GM23248 (cell line): Measurements from ENCODE around the gene C17orf50. TPM values are rescaled to one million over a fixed set of nuclear protein-coding genes. Genes with fewer than 3 reads are reported as not detected.

Experiments
- DNase-seq: peaks from one replicate; pipeline ENCODE4 v3.0.0-alpha.2; 2015
- H2AFZ ChIP-seq: fragments of 200-600 bp; sonication (generic); 2 replicates; pipeline ENCODE4 v1.6.1; 2016; ENCODE audit warnings: antibody characterized with exemption
- H3F3A ChIP-seq: fragments of 200-600 bp; sonication (generic); 2 replicates; pipeline ENCODE4 v1.6.1; 2016; ENCODE audit warnings: mild to moderate bottlenecking, antibody characterized with exemption, mixed run types; ENCODE audit not compliant: insufficient read depth
- H3K27ac ChIP-seq: fragments of 200-600 bp; sonication (generic); 2 replicates; pipeline ENCODE4 v1.5.1; 2016; ENCODE audit warnings: mild to moderate bottlenecking
- H3K27me3 ChIP-seq: fragments of 200-600 bp; sonication (generic); replicated peaks from 2 replicates; pipeline ENCODE4 v1.6.1; 2016; ENCODE audit warnings: mild to moderate bottlenecking; ENCODE audit not compliant: insufficient read depth
- H3K36me3 ChIP-seq: fragments of 200-600 bp; sonication (generic); 2 replicates; pipeline ENCODE4 v1.6.1; 2016; ENCODE audit warnings: low read depth, mild to moderate bottlenecking
- H3K4me1 ChIP-seq: fragments of 200-600 bp; sonication (generic); 2 replicates; pipeline ENCODE4 v1.6.1; 2016; ENCODE audit warnings: mild to moderate bottlenecking; ENCODE audit not compliant: insufficient read depth
- H3K4me2 ChIP-seq: fragments of 200-600 bp; sonication (generic); one replicate; pipeline ENCODE4 v1.6.1; 2016; ENCODE audit warnings: mild to moderate bottlenecking; ENCODE audit not compliant: unreplicated experiment
- H3K4me3 ChIP-seq: fragments of 200-600 bp; sonication (generic); 2 replicates; pipeline ENCODE4 v1.5.1; 2016; ENCODE audit warnings: mild to moderate bottlenecking
- H3K79me2 ChIP-seq: fragments of 200-600 bp; sonication (generic); 2 replicates; pipeline ENCODE4 v1.6.1; 2016; ENCODE audit warnings: mild to moderate bottlenecking; ENCODE audit not compliant: insufficient read depth
- H3K9ac ChIP-seq: fragments of 200-600 bp; sonication (generic); 2 replicates; pipeline ENCODE4 v1.6.1; 2016; ENCODE audit warnings: mild to moderate bottlenecking
- H3K9me2 ChIP-seq: fragments of 200-600 bp; sonication (generic); 2 replicates; pipeline ENCODE4 v1.6.1; 2016; ENCODE audit warnings: mixed run types, mild to moderate bottlenecking, moderate library complexity; ENCODE audit not compliant: insufficient read depth
- H3K9me3 ChIP-seq: fragments of 200-600 bp; sonication (generic); one replicate; pipeline ENCODE4 v1.6.1; 2017; ENCODE audit warnings: low read depth
- H4K20me1 ChIP-seq: fragments of 200-600 bp; sonication (generic); 2 replicates; pipeline ENCODE4 v1.6.0; 2016; ENCODE audit not compliant: insufficient read depth
- EZH2 ChIP-seq: fragments of 200-600 bp; sonication (generic); IDR thresholded peaks from 2 replicates; pipeline ENCODE4 v1.6.1; 2018; ENCODE audit warnings: antibody characterized with exemption, mild to moderate bottlenecking; ENCODE audit not compliant: insufficient read depth, poor library complexity, severe bottlenecking
- EZH2phosphoT487 ChIP-seq: fragments of 200-600 bp; sonication (generic); IDR thresholded peaks from 2 replicates; pipeline ENCODE4 v1.6.1; 2018; ENCODE audit warnings: antibody characterized with exemption, moderate library complexity, mild to moderate bottlenecking, low read depth; ENCODE audit not compliant: insufficient read depth
- WGBS, 2 experiments: methylation state at CpG; one replicate each; pipeline ENCODE4 v1.1.6; 2015 to 2017; ENCODE audit warnings: low lambda C conversion rate in 2 of 2, low coverage in 1 of 2; ENCODE audit errors: missing lambda C conversion rate in 2 of 2; 5-methylcytosine and 5-hydroxymethylcytosine counted together
- in situ Hi-C: fragments of 300-500 bp; cut with MboI; formaldehyde crosslinking; loops from 2 replicates; pipeline ENCODE4 v1.15.0; 2020
- polyA plus RNA-seq: library from polyadenylated mRNA; unstranded; fragments of >200 nt; fragmentation: Nextera tagmentation; extraction: Ambion mirVana; gene quantifications from 2 replicates; pipeline ENCODE4 v1.2.1, GENCODE V29; 2016
- total RNA-seq: library from RNA; depleted of rRNA; stranded (reverse); fragments of >200 nt; shearing (Covaris generic); gene quantifications from 2 replicates; pipeline ENCODE4 v1.2.3, GENCODE V29; 2014; rRNA removed

C17orf50 gene
- total and polyA plus RNA-seq, 2 experiments from 2014 or later, result not detected

DNA sequence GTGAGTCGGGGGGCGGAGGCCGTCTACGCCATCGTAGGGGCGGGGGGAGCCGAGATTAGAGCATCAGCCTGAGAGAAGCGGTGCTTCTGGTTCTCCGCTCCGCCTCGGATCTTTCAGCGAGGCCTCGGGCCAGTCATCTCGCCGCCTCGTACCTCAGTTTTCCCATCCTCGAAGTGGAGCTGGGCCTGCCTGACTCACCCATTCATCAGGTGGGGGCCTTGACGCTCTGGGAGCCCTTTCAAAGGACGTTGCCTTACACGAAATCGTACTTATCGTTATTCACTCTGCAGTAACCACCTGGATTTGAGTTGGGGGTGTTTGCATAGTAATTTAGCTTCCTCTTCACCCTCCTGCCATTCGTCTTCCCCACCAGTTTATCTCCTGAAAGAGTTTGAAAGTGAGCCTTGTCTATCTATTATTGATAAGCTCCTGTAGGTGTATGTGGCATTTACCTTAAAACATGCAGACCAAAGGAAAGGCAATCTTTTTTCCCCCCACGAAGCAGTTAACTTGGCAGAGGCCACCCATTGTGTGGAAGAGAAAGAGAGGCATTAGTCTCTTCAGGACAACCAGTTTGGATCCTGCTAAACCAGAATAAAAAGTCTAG is 49.3 kb downstream of the C17orf50 start:
- Histone ChIP-seq H2AFZ (peak overlapping the region; percentile 50; the same call in 1 of the 2 replicates), H3K79me2 (peaks cover 56% of the 10 kb centered on the region), H3K4me3 (peak overlapping the region; percentile 92), H3K9me3 (no peaks in the 10 kb centered on the region), H3K36me3 (no peaks in the 10 kb centered on the region), H3K9ac (peak overlapping the region; percentile 96), H3K9me2 (no peaks in the 10 kb centered on the region), H3K27me3 (no peaks in the 10 kb centered on the region), H3K4me1 (peaks cover 31% of the 10 kb centered on the region), H4K20me1 (0 out of 2 replicates have a peak, but pooled peaks cover 8% of the 10 kb centered on the region), H3F3A (peaks cover 19% of the 10 kb centered on the region), H3K4me2 (peak overlapping the region; percentile 99), H3K27ac (peak overlapping the region; percentile 92)
- 1 to 2% methylated on average over 17 to 20 of the region's 24 CpGs for WGBS, 2 experiments
- in situ Hi-C loops, result no loop called here
- TF ChIP-seq EZH2phosphoT487 (no peak), EZH2 (no peak)
- DNase-seq, result peak; percentile 75

- DNase-seq, result no peak
- no peaks in the 10 kb centered on the region for H3K27me3 ChIP-seq
- H3K9me2 ChIP-seq, result no peaks in the 10 kb centered on the region
- H3K4me3 ChIP-seq, result peak overlapping the region; percentile 92; the same call in 1 of the 2 replicates
- H3F3A ChIP-seq, result peaks cover 19% of the 10 kb centered on the region
- peaks cover 30% of the 10 kb centered on the region for H3K4me1 ChIP-seq
- in situ Hi-C loops, result no loop called here
- no peak overlapping the region for H3K27ac ChIP-seq
- TF ChIP-seq EZH2phosphoT487 (no peak), EZH2 (no peak)
- no peaks in the 10 kb centered on the region for H3K36me3 ChIP-seq
- peak overlapping the region; percentile 99 for H3K4me2 ChIP-seq
- peak overlapping the region; percentile 96; the same call in 1 of the 2 replicates for H3K9ac ChIP-seq
- WGBS, 2 experiments, result 92 to 94% methylated on average over 6 of the region's 6 CpGs
- 0 out of 2 replicates have a peak, but pooled peaks cover 8% of the 10 kb centered on the region for H4K20me1 ChIP-seq
- H3K79me2 ChIP-seq, result peaks cover 74% of the 10 kb centered on the region
- H2AFZ ChIP-seq, result no peak overlapping the region
- no peaks in the 10 kb centered on the region for H3K9me3 ChIP-seq
Observed at GRCh38 chr17:35811759-35812158, 51.1 kb downstream of the C17orf50 start.

DNA sequence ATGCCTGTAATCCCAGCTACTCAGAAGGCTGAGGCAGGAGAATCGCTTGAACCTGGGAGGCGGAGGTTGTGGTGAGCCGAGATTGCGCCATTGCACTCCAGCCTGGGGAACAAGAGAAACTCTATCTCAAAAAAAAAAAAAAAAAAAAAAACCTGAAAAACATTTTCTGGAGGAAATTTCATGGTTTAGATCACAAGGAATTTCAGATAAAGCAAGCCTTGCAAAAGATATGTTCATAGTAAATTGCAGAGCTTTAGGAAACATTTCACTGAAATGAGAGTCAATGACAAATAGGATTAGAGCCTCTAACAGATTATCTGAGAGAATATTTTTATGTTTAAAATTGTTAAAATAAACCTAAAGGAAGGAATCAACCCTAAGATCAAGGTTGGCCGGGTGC is 51.8 kb downstream of the C17orf50 start:
- no peak overlapping the region for H3K4me3 ChIP-seq
- in situ Hi-C loops, result no loop called here
- no peaks in the 10 kb centered on the region for H3K36me3 ChIP-seq
- H4K20me1 ChIP-seq, result 0 out of 2 replicates have a peak, but pooled peaks cover 8% of the 10 kb centered on the region
- peaks cover 23% of the 10 kb centered on the region for H3K4me1 ChIP-seq
- no peaks in the 10 kb centered on the region for H3K9me3 ChIP-seq
- WGBS, 2 experiments, result 93 to 100% methylated on average over 5 of the region's 5 CpGs
- H2AFZ ChIP-seq, result no peak overlapping the region
- no peak for DNase-seq
- H3K9ac ChIP-seq, result no peak overlapping the region
- no peaks in the 10 kb centered on the region for H3K27me3 ChIP-seq
- TF ChIP-seq EZH2phosphoT487, result no peak
- TF ChIP-seq EZH2, result no peak
- H3K9me2 ChIP-seq, result no peaks in the 10 kb centered on the region
- H3K27ac ChIP-seq, result no peak overlapping the region
- peaks cover 81% of the 10 kb centered on the region for H3K79me2 ChIP-seq
- no peak overlapping the region for H3K4me2 ChIP-seq
- H3F3A ChIP-seq, result peaks cover 13% of the 10 kb centered on the region

Other genes starting within 250 kb of the C17orf50 start
- gene SLFN12L, start 223.2 kb upstream of the C17orf50 start, total RNA-seq, result 0.11 TPM in 1 of 2 replicates, not detected in the other
- gene SLFN12L, start 223.2 kb upstream of the C17orf50 start, polyA plus RNA-seq, result not detected in 2 replicates
- gene SLFN14, start 200.1 kb upstream of the C17orf50 start, total RNA-seq, result not detected in 2 replicates
- gene SLFN14, start 200.1 kb upstream of the C17orf50 start, polyA plus RNA-seq, result not detected in 2 replicates
- 7.9 and 10.1 TPM in 2 replicates for gene PEX12, start 182.3 kb upstream of the C17orf50 start, total RNA-seq
- 6.3 and 6.7 TPM in 2 replicates for gene PEX12, start 182.3 kb upstream of the C17orf50 start, polyA plus RNA-seq
- 67.3 and 72.4 TPM in 2 replicates for gene AP2B1, start 173.6 kb upstream of the C17orf50 start, total RNA-seq
- 85.9 and 92.6 TPM in 2 replicates for gene AP2B1, start 173.6 kb upstream of the C17orf50 start, polyA plus RNA-seq
- gene RASL10B, start 29.2 kb upstream of the C17orf50 start, total RNA-seq, result 0.54 and 0.76 TPM in 2 replicates
- gene RASL10B, start 29.2 kb upstream of the C17orf50 start, polyA plus RNA-seq, result 0.08 and 0.11 TPM in 2 replicates
- not detected in 2 replicates for gene GAS2L2, start 7.6 kb upstream of the C17orf50 start, total RNA-seq
- 0.06 TPM in 1 of 2 replicates, not detected in the other for gene GAS2L2, start 7.6 kb upstream of the C17orf50 start, polyA plus RNA-seq
- gene MMP28, start 34.8 kb downstream of the C17orf50 start, total RNA-seq, result not detected in 2 replicates
- gene MMP28, start 34.8 kb downstream of the C17orf50 start, polyA plus RNA-seq, result 0.25 TPM in 1 of 2 replicates, not detected in the other
- gene TAF15, start 48.6 kb downstream of the C17orf50 start, total RNA-seq, result 27.5 and 39.3 TPM in 2 replicates
- 7.0 and 9.2 TPM in 2 replicates for gene TAF15, start 48.6 kb downstream of the C17orf50 start, polyA plus RNA-seq
- not detected in 2 replicates for gene HEATR9, start 108.0 kb downstream of the C17orf50 start, total RNA-seq
- not detected in 2 replicates for gene HEATR9, start 108.0 kb downstream of the C17orf50 start, polyA plus RNA-seq
- gene CCL5, start 119.5 kb downstream of the C17orf50 start, total RNA-seq, result not detected in 2 replicates
- gene CCL5, start 119.5 kb downstream of the C17orf50 start, polyA plus RNA-seq, result not detected in 2 replicates
- gene RDM1, start 169.9 kb downstream of the C17orf50 start, total RNA-seq, result not detected in 2 replicates
- gene RDM1, start 169.9 kb downstream of the C17orf50 start, polyA plus RNA-seq, result not detected in 2 replicates
- gene LYZL6, start 182.8 kb downstream of the C17orf50 start, total RNA-seq, result not detected in 2 replicates
- not detected in 2 replicates for gene LYZL6, start 182.8 kb downstream of the C17orf50 start, polyA plus RNA-seq
- not detected in 2 replicates for gene CCL16, start 220.6 kb downstream of the C17orf50 start, total RNA-seq
- gene CCL16, start 220.6 kb downstream of the C17orf50 start, polyA plus RNA-seq, result not detected in 2 replicates
- not detected in 2 replicates for gene CCL14, start 225.8 kb downstream of the C17orf50 start, total RNA-seq
- not detected in 2 replicates for gene CCL14, start 225.8 kb downstream of the C17orf50 start, polyA plus RNA-seq
- gene CCL15, start 240.7 kb downstream of the C17orf50 start, total RNA-seq, result not detected in 2 replicates
- gene CCL15, start 240.7 kb downstream of the C17orf50 start, polyA plus RNA-seq, result not detected in 2 replicates